LoVo (cell line): Measurements from ENCODE around the gene AGPAT3.

Source experiments
- DNase-seq: peaks from one replicate; pipeline ENCODE4 v3.0.0-alpha.2; 2016; ENCODE audit warnings: low spot score

AGPAT3 gene

DNA sequence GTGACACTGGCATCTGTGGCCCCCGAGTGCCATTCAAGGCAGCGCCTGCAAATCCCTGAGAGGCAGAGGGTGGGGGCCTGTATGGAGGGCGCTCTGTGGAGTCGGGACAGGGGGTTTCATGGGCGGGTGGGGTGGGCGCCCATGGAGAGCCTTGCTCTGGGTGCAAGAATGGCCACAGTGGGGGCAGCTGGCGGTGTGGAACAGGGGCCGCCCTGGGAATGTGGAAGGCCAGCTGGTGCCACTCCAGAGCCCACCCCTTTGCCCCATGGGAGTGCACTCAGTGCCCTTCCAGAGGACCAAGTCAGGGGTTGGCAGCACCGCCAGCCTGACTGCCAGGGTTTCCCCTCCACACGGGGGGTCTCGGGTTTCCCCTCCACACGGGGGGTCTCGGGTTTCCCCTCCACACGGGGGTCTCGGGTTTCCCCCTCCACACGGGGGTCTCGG lies 92.1 kb downstream of the AGPAT3 start:
- no peak for DNase-seq

DNA sequence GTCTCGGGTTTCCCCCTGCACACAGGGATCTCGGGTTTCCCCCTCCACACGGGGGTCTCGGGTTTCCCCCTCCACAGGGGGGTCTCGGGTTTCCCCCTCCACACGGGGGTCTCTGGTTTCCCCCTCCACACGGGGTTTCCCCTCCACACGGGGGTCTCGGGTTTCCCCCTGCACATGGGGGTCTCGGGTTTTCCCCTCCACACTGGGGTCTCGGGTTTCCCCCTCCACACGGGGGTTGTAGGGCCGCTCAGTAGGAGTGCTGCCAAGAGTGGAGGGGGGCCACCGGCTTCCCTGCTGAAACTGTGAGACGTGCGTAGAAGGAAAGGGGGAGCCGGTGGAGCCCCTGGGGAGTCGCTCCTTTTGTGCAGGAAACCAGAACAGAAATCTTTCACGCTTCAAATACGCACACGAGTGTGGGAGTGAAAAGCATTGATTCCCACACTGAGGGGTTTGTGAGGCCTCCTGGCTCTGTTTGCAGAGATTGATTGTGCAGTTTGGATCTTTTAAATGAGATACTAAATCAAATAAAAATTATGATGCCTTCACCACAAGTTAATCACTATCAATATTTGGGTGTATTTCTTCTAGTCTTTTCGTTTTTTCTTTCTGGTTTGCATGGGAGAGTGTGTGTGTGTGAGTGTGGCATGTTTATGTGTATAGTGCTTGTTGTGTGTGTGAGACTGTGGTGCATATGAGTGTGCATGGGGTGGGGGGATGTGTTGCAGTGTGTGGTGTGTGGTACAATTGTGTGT lies 92.8 kb downstream of the AGPAT3 start:
- DNase-seq = no peak

DNA sequence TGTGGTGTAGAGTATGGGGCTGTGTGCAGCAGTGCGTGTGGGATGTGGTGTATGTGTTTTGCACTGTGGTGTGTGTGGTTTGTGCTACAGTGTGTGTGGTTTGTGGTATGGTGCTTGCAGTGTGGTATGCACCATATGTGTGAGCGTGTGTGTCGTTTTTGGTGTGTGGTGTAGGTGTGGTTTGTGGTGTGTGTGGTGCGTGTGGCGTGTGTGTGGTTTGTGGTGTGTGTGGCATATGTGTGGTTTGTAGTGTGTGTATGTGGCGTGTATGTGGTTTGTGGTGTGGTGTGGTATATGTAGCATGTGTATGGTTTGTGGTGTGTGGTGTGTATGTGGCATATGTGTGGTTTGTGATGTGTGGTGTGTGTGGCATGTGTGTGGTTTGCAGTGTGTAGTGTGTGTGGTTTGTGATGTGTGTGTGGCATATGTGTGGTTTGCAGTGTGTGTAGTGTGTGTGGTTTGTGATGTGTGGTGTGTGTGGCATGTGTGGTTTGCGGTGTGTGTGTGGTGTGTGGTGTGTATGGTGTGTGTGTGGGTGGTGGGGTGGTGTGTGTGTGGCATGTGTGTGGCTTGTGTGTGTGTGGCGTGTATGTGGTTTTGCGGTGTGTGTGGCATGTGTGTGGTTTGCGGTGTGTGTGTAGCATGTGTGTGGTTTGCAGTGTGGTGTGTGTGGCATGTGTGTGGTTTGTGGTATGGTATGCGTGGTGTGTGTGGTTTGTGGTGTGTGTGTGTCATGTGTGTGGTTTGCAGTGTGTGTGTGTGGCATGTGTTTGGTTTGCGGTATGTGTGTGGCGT lies 93.5 kb downstream of the AGPAT3 start:
- no peak for DNase-seq

DNA sequence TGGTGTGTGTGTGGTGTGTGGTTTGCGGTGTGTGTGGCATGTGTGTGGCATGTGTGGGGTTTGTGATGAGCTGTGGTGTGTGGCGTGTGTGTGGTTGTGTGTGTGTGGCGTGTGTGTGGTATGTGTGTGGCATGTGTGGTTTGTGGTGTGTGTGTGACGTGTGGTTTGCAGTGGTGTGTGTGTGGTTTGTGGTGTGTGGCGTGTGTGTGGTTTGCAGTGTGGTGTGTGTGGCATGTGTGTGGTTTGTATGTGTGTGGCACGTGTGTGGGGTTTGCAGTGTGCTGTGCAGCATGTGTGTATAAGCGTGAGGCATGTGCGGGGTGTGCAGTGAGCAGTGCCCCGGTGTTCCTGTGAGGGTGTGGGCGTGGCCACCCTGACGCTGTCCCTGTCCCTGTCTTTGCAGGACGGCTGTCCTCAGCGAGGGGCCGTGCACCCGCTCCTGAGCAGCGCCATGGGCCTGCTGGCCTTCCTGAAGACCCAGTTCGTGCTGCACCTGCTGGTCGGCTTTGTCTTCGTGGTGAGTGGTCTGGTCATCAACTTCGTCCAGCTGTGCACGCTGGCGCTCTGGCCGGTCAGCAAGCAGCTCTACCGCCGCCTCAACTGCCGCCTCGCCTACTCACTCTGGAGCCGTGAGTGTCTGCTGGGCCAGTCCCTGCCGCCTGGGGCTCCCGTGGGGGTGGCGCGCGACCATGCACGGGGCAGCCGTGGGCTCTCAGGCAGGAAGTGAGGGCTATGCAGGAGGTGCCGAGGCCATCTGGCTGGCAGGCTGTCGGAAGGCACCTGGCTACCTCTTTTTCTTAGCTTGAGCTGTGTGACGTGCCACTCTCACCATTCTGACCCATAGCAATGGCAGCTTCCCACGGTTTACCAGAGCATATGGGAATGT lies 94.5 kb downstream of the AGPAT3 start:
- DNase-seq = no peak

DNA sequence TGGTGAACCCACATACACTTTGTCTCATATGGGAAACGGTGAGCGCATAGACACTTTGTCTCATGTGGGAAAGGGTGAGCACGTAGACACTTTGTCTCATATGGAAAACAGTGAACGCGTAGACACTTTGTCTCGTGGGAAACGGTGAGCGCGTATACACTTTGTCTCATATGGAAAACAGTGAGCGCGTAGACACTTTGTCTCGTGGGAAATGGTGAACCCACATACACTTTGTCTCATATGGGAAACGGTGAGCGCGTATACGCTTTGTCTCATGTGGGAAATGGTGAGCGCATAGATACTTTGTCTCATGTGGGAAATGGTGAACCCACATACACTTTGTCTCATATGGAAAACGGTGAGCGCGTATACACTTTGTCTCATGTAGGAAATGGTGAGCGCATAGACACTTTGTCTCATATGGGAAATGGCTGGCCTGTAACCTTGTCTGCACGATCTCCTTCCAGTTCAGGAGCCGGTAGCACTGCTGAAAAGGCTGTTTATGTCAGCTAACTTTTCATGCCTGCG lies 96.4 kb downstream of the AGPAT3 start:
- no peak for DNase-seq

DNA sequence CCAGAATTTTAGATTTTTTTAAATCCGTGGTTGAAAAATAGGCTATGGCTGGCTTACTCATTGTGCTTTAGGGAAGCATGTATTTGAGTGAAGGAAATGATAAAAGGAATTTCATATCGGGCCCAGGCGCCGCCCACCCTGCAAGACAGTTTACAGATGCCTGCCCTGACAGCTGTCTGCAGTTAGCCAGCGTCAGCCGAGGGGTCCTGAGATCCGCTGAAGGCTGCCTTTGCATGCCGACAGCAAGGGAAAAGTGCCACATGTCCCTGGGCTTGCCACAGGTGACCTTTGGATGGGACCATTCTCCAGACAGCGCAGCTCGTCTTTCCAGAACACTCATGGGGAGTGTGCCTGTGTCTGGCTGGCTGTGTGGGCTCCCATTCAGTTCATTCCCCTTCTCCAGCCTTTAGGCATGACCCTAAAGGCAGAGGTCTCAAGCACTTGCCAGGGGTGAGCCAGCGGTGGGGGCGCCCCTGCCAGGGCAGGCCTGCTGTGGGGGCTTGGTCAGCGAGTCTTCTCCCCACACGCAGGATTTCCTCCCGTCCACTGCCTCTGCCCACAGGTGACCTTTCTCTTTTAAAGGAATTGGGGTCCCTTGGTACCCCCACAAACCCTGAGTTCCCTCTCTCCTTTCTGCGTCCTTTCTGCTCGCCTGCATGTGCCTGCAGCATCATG lies 101.0 kb downstream of the AGPAT3 start:
- no peak for DNase-seq

DNA sequence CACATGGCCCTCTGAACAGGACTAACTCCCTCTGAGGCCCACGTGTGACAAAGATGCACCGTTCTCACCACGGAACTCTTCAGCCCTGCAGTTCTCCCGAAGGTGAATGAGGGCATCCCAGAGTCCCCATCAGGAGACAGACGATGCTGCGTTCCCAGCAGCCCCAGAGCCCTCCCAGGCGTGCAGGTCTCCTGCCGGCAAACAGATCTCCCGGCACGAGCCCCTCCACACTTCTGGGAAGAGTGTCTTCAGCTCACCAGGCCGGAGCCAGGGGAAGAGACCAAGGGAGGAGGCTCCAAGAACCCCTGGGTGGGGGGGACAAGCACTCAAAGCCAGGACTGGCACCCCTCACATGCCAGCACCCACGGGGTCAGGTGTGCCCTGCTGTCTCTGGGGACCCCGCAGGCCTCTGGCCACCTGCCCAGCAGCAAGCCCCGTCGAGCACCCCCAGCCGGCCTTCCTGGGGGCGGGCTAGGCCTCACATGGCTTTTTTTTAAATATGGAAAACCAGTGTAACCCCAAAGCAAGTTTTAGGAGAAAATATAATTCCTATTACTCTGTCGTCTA lies 102.0 kb downstream of the AGPAT3 start:
- no peak for DNase-seq

DNA sequence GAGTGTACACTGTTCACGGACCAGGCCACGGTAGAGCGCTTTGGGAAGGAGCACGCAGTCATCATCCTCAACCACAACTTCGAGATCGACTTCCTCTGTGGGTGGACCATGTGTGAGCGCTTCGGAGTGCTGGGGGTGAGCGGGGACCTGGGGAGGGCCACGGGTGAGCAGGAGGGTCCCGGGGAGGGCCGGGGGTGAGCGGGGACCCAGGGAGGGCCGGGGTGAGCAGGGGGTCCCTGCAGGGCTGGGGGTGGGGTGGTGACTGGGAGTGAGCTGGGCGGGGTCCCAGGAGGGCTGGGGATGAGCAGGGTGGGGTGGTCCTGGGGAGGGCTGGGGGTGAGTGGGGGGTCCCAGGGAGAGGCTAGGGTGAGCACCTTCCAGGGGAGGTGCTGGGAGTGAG lies 103.0 kb downstream of the AGPAT3 start:
- no peak for DNase-seq

DNA sequence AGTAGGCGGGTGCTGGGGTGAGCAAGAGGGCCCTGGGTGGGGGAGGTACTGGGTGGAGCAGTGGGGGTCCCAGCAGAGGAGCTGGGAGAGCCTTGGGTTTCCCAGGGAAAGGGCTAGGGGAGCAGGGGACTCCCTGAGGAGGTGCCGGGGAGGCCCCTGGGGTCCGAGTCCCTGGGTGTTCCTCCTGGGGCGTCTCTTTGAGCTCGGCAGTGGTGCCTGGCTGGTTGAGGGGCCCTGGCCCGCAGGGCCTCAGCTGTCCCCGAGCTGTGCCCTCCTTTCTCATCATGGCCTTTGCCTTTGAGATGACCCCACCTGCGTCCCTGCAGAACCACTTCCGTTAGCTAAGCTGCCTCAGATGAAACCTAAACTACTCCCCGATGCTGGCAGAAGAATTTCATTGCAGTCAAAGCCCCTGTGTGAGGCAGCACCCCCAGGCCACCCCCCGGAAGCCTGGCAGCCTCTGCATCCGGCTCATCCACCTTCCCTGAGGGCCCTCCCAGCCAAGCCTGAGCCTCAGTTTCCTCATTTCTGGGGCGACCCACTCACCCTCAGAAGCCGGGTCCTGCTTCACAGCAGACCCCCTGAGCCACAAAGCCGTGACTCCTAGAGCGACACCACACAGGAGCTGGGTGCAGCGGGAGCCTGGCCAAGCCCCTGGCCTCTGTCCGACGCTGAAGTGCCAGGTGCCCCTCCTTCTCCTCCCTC lies 103.5 kb downstream of the AGPAT3 start:
- DNase-seq = no peak

DNA sequence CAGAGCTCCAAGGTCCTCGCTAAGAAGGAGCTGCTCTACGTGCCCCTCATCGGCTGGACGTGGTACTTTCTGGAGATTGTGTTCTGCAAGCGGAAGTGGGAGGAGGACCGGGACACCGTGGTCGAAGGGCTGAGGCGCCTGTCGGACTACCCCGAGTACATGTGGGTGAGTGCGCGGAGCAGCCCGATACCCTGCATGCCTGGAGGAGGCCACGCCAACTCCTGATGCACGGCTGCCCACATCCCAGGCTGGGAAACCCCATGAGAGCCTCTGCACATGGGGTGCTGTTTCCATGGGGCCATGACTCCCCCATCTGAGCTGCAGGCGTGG lies 104.1 kb downstream of the AGPAT3 start:
- DNase-seq = no peak

DNA sequence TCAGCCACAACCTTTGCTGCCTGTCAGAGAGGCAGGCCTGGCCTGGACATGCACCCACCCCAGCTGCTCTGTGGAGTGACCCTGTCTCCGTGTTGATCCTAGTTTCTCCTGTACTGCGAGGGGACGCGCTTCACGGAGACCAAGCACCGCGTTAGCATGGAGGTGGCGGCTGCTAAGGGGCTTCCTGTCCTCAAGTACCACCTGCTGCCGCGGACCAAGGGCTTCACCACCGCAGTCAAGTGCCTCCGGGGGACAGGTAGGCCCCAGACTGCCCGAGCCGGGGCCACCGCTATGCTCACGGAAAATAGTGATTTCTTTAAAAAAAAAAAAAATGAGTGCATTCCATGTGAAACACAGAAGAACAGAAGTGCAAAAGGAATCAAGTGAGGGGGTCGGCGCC lies 105.5 kb downstream of the AGPAT3 start:
- no peak for DNase-seq

DNA sequence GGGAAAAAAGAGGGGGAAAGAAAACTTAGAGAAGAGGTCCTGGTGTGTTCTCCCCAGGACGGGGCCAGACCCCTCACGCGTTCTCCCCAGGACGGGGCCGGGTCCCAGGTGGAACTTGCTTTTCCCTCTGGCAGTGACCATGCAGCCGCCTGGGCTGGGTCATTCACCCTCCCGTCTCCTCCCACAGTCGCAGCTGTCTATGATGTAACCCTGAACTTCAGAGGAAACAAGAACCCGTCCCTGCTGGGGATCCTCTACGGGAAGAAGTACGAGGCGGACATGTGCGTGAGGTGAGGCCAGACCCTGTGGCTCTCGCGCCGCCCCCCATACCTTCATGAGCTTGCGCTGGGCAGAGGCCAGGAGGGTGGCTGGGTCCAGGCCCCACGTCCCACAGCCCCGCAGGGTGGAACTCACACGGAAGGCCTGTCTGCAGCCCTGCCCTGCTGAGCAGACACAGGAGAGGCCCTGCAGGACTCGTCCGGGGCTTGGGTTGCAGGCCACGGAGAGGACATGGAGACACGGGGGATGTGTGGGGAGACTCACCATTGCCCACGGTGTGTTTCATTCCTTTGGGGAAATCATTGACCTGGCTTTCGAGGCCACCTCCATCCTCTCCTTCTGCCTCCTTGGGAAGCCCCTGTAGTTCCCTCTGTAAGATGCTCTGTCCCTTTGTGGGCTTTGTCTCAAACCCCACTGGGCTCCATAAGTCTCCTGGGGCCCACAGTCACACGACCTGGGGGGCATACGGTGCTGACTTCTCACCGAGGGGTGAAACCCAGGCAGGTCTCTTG lies 106.4 kb downstream of the AGPAT3 start:
- no peak for DNase-seq

DNA sequence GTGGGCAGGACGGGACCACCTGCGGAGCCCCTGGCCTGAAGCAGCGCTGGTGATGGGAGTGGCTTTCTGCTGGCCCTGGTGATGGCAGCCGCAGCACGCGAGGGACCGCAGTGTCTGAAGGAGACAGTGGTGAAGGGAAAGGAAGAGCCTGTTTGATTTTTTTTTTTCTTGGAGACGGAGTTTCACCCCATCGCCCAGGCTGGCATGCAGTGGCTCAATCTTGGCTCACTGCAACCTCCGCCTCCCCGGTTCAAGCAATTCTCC lies 106.9 kb downstream of the AGPAT3 start:
- no peak for DNase-seq

DNA sequence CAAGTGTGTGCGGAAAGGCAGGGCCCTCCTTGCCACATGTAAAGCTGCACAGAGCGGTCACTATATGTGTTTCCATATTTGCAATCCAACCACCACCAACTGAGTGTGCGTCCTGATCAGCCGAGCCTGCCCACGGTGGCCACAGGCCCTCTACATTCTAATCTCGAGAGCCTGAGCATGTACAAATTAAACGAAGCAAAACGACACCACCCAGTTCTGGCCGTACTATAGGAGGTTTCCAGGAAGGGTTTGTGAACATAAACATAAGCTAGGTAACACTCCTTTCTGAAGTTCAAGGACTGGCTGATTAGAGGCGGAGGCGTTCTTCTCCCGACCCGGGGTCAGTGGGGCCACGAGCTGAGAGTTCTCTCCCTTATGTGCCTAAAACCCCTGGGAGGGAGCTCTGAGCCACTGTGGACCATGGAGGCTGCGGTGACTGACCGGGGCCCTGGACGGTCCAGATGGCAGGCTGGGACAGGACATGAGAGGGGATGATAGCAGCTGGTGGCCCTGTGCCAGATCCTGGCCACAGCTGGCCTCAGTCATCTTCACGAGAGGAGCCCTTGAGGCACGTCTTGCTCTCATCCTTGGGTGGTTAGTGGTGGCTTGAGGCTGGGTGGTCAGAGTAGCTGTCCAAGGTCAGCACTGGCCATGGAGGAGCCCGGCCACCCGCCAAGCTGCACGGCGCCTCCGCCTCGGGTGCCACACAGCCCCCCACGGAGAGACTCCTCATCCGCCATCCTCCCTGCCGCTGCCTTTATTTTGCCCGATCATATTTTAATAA lies 108.0 kb downstream of the AGPAT3 start:
- DNase-seq = no peak

DNA sequence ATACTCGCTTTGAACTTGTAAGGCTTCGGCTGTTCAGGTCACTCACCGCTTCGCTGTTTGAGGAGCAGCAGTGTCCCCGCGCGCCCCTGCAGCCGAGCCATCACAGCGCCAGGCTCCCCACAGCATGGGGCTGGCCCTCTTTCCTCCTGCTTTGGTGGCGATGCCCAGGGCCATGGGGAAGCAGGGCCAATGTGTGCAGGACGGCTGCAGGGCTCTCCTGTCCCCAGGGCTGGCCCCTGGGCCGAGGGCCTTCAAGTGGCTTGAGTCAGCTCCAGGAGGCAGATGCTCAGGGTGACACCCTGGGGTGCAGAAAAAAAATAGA lies 108.6 kb downstream of the AGPAT3 start:
- no peak for DNase-seq

DNA sequence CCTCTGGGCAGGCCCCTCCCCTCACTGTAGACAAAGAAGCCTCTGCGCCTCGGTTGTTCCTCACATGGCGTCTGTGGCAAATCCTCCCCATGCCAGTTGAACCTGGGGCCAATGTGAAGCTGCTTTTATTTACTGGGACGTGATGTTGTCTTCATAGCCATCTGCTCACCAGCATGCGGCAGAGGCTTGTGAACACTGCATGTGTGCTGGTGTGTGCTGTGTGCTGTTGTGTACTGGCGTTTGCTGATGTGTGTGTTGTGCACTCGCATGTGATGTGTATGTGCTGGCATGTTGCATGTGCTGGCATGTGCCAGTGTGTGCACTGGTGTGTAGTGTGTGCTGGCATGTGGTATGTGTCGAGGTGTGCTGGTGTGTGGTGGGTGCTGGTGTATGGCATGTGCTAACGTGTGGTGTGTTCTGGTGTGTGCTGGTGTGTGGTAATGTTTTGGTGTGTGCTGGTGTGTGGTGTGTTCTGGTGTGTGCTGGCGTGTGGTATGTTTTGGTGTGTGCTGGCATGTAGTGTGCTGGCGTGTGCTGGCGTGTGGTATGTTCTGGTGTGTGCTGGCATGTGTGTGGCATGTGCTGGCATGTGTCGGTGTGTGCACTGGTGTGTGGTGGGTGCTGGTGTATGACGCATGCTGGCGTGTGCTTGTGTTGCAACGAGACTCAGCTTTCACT lies 109.9 kb downstream of the AGPAT3 start:
- no peak for DNase-seq

DNA sequence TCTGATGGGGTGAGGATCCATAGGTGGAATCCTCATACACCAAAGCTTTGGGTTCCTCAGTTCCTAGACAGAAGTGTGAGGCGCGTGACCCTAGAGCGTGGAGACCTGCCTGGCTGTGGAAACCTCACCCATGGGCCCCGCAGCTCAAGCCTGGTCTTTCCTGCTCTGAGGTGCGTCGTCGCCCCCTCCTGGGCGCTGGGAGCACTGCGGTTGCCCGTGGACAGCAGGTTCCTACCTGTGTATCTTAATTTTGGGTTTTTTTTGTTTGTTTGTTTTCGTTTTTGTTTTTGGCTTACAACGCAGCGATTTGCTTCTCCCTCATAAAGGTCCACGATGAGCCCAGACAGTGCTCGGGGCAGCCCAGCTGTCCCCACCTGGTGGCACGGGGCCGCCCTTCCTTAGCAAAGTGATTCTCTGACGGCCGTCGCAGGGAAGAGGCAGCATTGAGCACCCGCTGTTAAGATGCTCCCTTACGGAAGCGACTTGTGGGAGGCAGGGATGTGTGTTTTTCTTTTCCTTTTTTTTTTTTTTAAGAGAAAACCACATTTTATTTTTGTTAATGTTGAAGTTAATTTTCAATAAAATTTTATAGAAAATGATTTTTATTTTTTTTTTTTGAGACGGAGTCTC lies 110.6 kb downstream of the AGPAT3 start:
- peak; percentile 44 for DNase-seq

DNA sequence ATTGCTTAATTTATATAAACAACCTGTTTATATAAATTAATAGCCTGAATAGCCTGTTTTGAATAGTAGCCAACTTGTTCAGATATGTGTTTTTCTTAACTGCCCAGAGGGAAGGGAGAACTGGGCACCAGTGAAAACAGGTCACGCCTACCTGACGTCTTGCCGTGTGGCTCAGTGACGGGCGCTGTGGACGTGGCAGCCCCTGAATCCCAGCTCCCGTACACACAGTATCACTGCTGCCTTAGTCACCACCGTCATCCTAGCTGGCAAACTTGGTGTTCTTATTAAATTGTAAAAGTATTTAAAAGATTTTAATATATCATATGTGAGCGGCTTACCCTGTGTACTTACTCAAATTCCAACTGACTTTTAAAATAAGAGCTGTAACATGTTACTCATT lies 111.6 kb downstream of the AGPAT3 start:
- DNase-seq = no peak

DNA sequence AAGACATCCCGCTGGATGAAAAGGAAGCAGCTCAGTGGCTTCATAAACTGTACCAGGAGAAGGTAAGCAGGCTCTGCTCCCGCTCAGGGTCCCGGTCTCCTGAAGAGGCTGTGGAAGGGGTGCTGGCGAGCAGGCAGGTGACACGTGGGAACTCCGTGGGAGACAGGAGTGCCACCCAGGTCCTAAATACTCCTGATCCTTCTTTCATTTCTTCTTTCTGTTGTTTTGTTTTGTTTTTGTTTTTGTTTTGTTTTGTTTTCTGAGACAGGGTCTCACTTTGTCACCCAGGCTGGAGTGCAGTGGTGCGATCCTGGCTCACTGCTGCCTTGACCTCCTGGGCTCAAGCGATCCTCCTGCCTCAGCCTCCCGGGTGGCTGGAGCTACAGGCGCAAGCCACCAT lies 113.0 kb downstream of the AGPAT3 start:
- no peak for DNase-seq
